Measurements from ENCODE around the gene POU6F2.

POU6F2 gene

GRCh38 chr7:39099146-39099545 is 121.4 kb downstream of the POU6F2 start:
- no peak overlapping the region for H2BK120ac ChIP-seq (ENCODE audit: low read depth, low read length)
- H3K4me3 ChIP-seq (ENCODE audit: low read length in 2 of 2), result no peak overlapping the region
- no peak overlapping the region for H2AFZ ChIP-seq (ENCODE audit: low read length)
- H2BK15ac ChIP-seq (ENCODE audit: low read length), result no peak overlapping the region
- H3K27me3 ChIP-seq (ENCODE audit: control insufficient read depth in 3 of 3, insufficient read depth in 3 of 3, low read depth in 1 of 3, low read length in 3 of 3), result no peaks in the 10 kb centered on the region
- no peak overlapping the region for H3K9ac ChIP-seq (ENCODE audit: low read depth, low read length, poor library complexity)
- H3K4ac ChIP-seq (ENCODE audit: low read length), result no peak overlapping the region
- no peaks in the 10 kb centered on the region for H3K36me3 ChIP-seq (replicated peaks in 1 of 2; ENCODE audit: control insufficient read depth in 2 of 2, insufficient read depth in 2 of 2, low read length in 2 of 2)
- no peak overlapping the region for H4K8ac ChIP-seq (ENCODE audit: low read depth, low read length)
- H3K18ac ChIP-seq (ENCODE audit: low read length), result no peak overlapping the region
- no peak overlapping the region for H2AK5ac ChIP-seq (ENCODE audit: low read depth, low read length)
- no peaks in the 10 kb centered on the region for H3K79me1 ChIP-seq (ENCODE audit: low read depth, low read length)
- H3K4me1 ChIP-seq (ENCODE audit: control insufficient read depth in 2 of 2, insufficient read depth in 1 of 2, low read depth in 1 of 2, low read length in 2 of 2), result no peaks in the 10 kb centered on the region
- no peak for DNase-seq (ENCODE audit: low spot score)
- H4K91ac ChIP-seq (ENCODE audit: low read depth, low read length, poor library complexity), result no peak overlapping the region
- H2BK12ac ChIP-seq (ENCODE audit: low read length), result no peak overlapping the region
- no peak overlapping the region for H3K14ac ChIP-seq (ENCODE audit: low read length)
- H3K23ac ChIP-seq (ENCODE audit: low read depth, low read length, poor library complexity), result no peak overlapping the region
- WGBS, 2 donors (ENCODE audit: extremely low coverage in 2 of 2, insufficient read length in 2 of 2, insufficient replicate concordance in 1 of 2), result no CpG with 5 or more reads among the region's 3 CpGs
- H3K4me2 ChIP-seq (ENCODE audit: insufficient read depth, low read length, poor library complexity, severe bottlenecking), result no peak overlapping the region
- H2BK5ac ChIP-seq (ENCODE audit: low read length), result no peak overlapping the region
- H3K9me3 ChIP-seq (replicated peaks in 1 of 2; ENCODE audit: control insufficient read depth in 2 of 2, insufficient read depth in 1 of 2, low read depth in 1 of 2, low read length in 2 of 2), result no peaks in the 10 kb centered on the region
- H3K27ac ChIP-seq (replicated peaks; ENCODE audit: low read length), result no peak overlapping the region

GRCh38 chr7:39100270-39100669 is 122.6 kb downstream of the POU6F2 start:
- no peak overlapping the region for H2AFZ ChIP-seq (ENCODE audit: low read length)
- no peaks in the 10 kb centered on the region for H3K4me1 ChIP-seq (ENCODE audit: control insufficient read depth in 2 of 2, insufficient read depth in 1 of 2, low read depth in 1 of 2, low read length in 2 of 2)
- no CpG with 5 or more reads among the region's 2 CpGs for WGBS, 2 donors (ENCODE audit: extremely low coverage in 2 of 2, insufficient read length in 2 of 2, insufficient replicate concordance in 1 of 2)
- H2BK12ac ChIP-seq (ENCODE audit: low read length), result no peak overlapping the region
- H3K27ac ChIP-seq (replicated peaks; ENCODE audit: low read length), result no peak overlapping the region
- no peak overlapping the region for H2BK120ac ChIP-seq (ENCODE audit: low read depth, low read length)
- no peak overlapping the region for H3K23ac ChIP-seq (ENCODE audit: low read depth, low read length, poor library complexity)
- no peak overlapping the region for H3K9ac ChIP-seq (ENCODE audit: low read depth, low read length, poor library complexity)
- no peak overlapping the region for H3K4ac ChIP-seq (ENCODE audit: low read length)
- H3K4me2 ChIP-seq (ENCODE audit: insufficient read depth, low read length, poor library complexity, severe bottlenecking), result no peak overlapping the region
- no peak overlapping the region for H2BK15ac ChIP-seq (ENCODE audit: low read length)
- H2AK5ac ChIP-seq (ENCODE audit: low read depth, low read length), result no peak overlapping the region
- H3K9me3 ChIP-seq (replicated peaks in 1 of 2; ENCODE audit: control insufficient read depth in 2 of 2, insufficient read depth in 1 of 2, low read depth in 1 of 2, low read length in 2 of 2), result no peaks in the 10 kb centered on the region
- no peak overlapping the region for H4K8ac ChIP-seq (ENCODE audit: low read depth, low read length)
- no peak overlapping the region for H2BK5ac ChIP-seq (ENCODE audit: low read length)
- H3K18ac ChIP-seq (ENCODE audit: low read length), result no peak overlapping the region
- no peak overlapping the region for H3K14ac ChIP-seq (ENCODE audit: low read length)
- no peak overlapping the region for H3K4me3 ChIP-seq (ENCODE audit: low read length in 2 of 2)
- H3K79me1 ChIP-seq (ENCODE audit: low read depth, low read length), result no peaks in the 10 kb centered on the region
- DNase-seq (ENCODE audit: low spot score), result no peak
- no peak overlapping the region for H4K91ac ChIP-seq (ENCODE audit: low read depth, low read length, poor library complexity)
- H3K36me3 ChIP-seq (replicated peaks in 1 of 2; ENCODE audit: control insufficient read depth in 2 of 2, insufficient read depth in 2 of 2, low read length in 2 of 2), result no peaks in the 10 kb centered on the region
- no peaks in the 10 kb centered on the region for H3K27me3 ChIP-seq (ENCODE audit: control insufficient read depth in 3 of 3, insufficient read depth in 3 of 3, low read depth in 1 of 3, low read length in 3 of 3)

- Histone ChIP-seq H3K9me3 (replicated peaks in 1 of 2; ENCODE audit: control insufficient read depth in 2 of 2, insufficient read depth in 1 of 2, low read depth in 1 of 2, low read length in 2 of 2) (no peaks in the 10 kb centered on the region), H4K8ac (ENCODE audit: low read depth, low read length) (no peak overlapping the region), H3K79me1 (ENCODE audit: low read depth, low read length) (no peaks in the 10 kb centered on the region), H3K9ac (ENCODE audit: low read depth, low read length, poor library complexity) (no peak overlapping the region), H3K4me1 (ENCODE audit: control insufficient read depth in 2 of 2, insufficient read depth in 1 of 2, low read depth in 1 of 2, low read length in 2 of 2) (no peaks in the 10 kb centered on the region), H3K14ac (ENCODE audit: low read length) (no peak overlapping the region), H2BK15ac (ENCODE audit: low read length) (no peak overlapping the region), H3K4me2 (ENCODE audit: insufficient read depth, low read length, poor library complexity, severe bottlenecking) (no peak overlapping the region), H3K4ac (ENCODE audit: low read length) (no peak overlapping the region), H3K18ac (ENCODE audit: low read length) (no peak overlapping the region), H2AK5ac (ENCODE audit: low read depth, low read length) (no peak overlapping the region), H3K36me3 (replicated peaks in 1 of 2; ENCODE audit: control insufficient read depth in 2 of 2, insufficient read depth in 2 of 2, low read length in 2 of 2) (no peaks in the 10 kb centered on the region), H2BK120ac (ENCODE audit: low read depth, low read length) (no peak overlapping the region), H3K27me3 (ENCODE audit: control insufficient read depth in 3 of 3, insufficient read depth in 3 of 3, low read depth in 1 of 3, low read length in 3 of 3) (no peaks in the 10 kb centered on the region), H3K23ac (ENCODE audit: low read depth, low read length, poor library complexity) (no peak overlapping the region), H2AFZ (ENCODE audit: low read length) (no peak overlapping the region), H2BK5ac (ENCODE audit: low read length) (no peak overlapping the region), H4K91ac (ENCODE audit: low read depth, low read length, poor library complexity) (no peak overlapping the region), H2BK12ac (ENCODE audit: low read length) (no peak overlapping the region), H3K4me3 (ENCODE audit: low read length in 2 of 2) (no peak overlapping the region), H3K27ac (replicated peaks; ENCODE audit: low read length) (no peak overlapping the region)
- no CpG with 5 or more reads among the region's 2 CpGs for WGBS, 2 donors (ENCODE audit: extremely low coverage in 2 of 2, insufficient read length in 2 of 2, insufficient replicate concordance in 1 of 2)
- DNase-seq (ENCODE audit: low spot score), result no peak
Measured at GRCh38 chr7:39102234-39102633, 124.5 kb downstream of the POU6F2 start.

- Histone ChIP-seq H3K9me3 (replicated peaks in 1 of 2; ENCODE audit: control insufficient read depth in 2 of 2, insufficient read depth in 1 of 2, low read depth in 1 of 2, low read length in 2 of 2) (no peaks in the 10 kb centered on the region), H2AFZ (ENCODE audit: low read length) (no peak overlapping the region), H3K4me1 (ENCODE audit: control insufficient read depth in 2 of 2, insufficient read depth in 1 of 2, low read depth in 1 of 2, low read length in 2 of 2) (no peaks in the 10 kb centered on the region), H3K4me2 (ENCODE audit: insufficient read depth, low read length, poor library complexity, severe bottlenecking) (no peak overlapping the region), H2BK120ac (ENCODE audit: low read depth, low read length) (no peak overlapping the region), H2AK5ac (ENCODE audit: low read depth, low read length) (no peak overlapping the region), H4K8ac (ENCODE audit: low read depth, low read length) (no peak overlapping the region), H3K79me1 (ENCODE audit: low read depth, low read length) (no peaks in the 10 kb centered on the region), H3K27ac (replicated peaks; ENCODE audit: low read length) (no peak overlapping the region), H3K27me3 (ENCODE audit: control insufficient read depth in 3 of 3, insufficient read depth in 3 of 3, low read depth in 1 of 3, low read length in 3 of 3) (no peaks in the 10 kb centered on the region), H3K23ac (ENCODE audit: low read depth, low read length, poor library complexity) (no peak overlapping the region), H2BK5ac (ENCODE audit: low read length) (no peak overlapping the region), H4K91ac (ENCODE audit: low read depth, low read length, poor library complexity) (no peak overlapping the region), H3K4ac (ENCODE audit: low read length) (no peak overlapping the region), H3K4me3 (ENCODE audit: low read length in 2 of 2) (no peak overlapping the region), H3K9ac (ENCODE audit: low read depth, low read length, poor library complexity) (no peak overlapping the region), H3K14ac (ENCODE audit: low read length) (no peak overlapping the region), H3K36me3 (replicated peaks in 1 of 2; ENCODE audit: control insufficient read depth in 2 of 2, insufficient read depth in 2 of 2, low read length in 2 of 2) (no peaks in the 10 kb centered on the region), H3K18ac (ENCODE audit: low read length) (no peak overlapping the region), H2BK12ac (ENCODE audit: low read length) (no peak overlapping the region), H2BK15ac (ENCODE audit: low read length) (no peak overlapping the region)
- no CpG with 5 or more reads among the region's 1 CpG for WGBS, 2 donors (ENCODE audit: extremely low coverage in 2 of 2, insufficient read length in 2 of 2, insufficient replicate concordance in 1 of 2)
- DNase-seq (ENCODE audit: low spot score), result no peak
Measured at GRCh38 chr7:39105720-39106119, 128.0 kb downstream of the POU6F2 start.

All from neuronal stem cell (in vitro differentiated cells).